ENCODE results near the gene GARIN1A.

Gene GARIN1A

DNA sequence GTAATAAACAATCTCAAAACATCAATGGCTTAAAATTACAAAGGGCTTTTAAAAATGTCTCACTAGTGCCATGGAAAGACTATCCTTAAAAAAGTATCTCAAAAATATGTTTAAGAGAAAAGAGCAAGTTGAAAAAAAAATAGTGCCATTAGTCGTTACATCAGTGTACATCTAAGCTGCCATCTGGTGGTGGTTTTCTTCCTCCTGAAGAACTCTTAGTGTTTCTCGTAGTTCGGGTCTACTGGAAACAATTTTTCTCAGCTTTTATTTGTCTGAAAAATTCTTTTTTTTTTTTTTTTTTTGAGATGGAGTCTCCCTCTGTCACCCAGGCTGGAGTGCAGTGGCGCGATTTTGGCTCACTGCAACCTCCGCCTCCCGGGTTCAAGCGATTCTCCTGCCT, 5.9 kb upstream of the GARIN1A start:
- no peaks in the 10 kb centered on the region for H3K27me3 ChIP-seq (ENCODE audit: insufficient read depth, poor library complexity, severe bottlenecking)
- DNase-seq (ENCODE audit: low spot score) = no peak
- H3K4me3 ChIP-seq (ENCODE audit: severe bottlenecking) = no peak overlapping the region
- H3K4me1 ChIP-seq (ENCODE audit: insufficient read depth, poor library complexity, severe bottlenecking) = no peaks in the 10 kb centered on the region
- no peak for ATAC-seq (ENCODE audit: low read depth)
- no peak overlapping the region for H3K27ac ChIP-seq (ENCODE audit: poor library complexity, severe bottlenecking)
- no peaks in the 10 kb centered on the region for H3K36me3 ChIP-seq (ENCODE audit: low read depth)
- TF ChIP-seq, protein P1, sequence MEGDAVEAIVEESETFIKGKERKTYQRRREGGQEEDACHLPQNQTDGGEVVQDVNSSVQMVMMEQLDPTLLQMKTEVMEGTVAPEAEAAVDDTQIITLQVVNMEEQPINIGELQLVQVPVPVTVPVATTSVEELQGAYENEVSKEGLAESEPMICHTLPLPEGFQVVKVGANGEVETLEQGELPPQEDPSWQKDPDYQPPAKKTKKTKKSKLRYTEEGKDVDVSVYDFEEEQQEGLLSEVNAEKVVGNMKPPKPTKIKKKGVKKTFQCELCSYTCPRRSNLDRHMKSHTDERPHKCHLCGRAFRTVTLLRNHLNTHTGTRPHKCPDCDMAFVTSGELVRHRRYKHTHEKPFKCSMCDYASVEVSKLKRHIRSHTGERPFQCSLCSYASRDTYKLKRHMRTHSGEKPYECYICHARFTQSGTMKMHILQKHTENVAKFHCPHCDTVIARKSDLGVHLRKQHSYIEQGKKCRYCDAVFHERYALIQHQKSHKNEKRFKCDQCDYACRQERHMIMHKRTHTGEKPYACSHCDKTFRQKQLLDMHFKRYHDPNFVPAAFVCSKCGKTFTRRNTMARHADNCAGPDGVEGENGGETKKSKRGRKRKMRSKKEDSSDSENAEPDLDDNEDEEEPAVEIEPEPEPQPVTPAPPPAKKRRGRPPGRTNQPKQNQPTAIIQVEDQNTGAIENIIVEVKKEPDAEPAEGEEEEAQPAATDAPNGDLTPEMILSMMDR (IDR thresholded peaks at IDR 0.05; ENCODE audit: poor library complexity, severe bottlenecking) = peak; percentile 38
- H3K9me3 ChIP-seq (ENCODE audit: severe bottlenecking) = peaks cover 3% of the 10 kb centered on the region

DNA sequence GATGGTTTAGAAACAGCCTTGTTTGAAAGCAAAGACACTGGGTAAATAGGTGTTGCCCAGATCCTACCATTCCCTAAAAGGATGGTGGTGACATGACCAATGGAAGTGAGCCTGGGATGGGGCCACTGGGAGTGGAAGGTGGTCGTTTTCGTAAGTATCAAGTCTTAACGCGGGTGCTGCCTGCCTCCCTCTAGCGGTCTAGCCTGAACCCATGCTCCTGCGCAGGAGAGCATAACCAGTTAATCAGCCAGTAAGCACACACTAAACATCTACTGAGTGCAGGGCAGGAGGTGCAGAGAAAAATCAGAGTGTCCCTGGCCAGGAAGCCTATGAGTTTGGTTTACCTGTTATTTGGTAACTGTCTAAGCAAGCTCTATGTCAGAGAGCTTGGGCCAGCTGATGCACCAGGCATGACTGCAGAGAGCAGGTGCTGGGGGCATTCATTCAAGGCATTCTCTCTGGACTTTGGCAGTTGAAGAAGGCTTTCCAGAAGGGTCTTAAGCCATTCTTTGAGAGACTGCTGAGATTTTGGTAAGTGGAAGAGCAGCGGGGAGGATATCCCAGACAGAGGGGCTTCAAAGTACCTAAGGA, 930 bp downstream of the GARIN1A start:
- Histone ChIP-seq H3K27ac (ENCODE audit: poor library complexity, severe bottlenecking) (no peak overlapping the region), H3K9me3 (ENCODE audit: severe bottlenecking) (no peaks in the 10 kb centered on the region), H3K36me3 (ENCODE audit: low read depth) (no peaks in the 10 kb centered on the region), H3K4me1 (ENCODE audit: insufficient read depth, poor library complexity, severe bottlenecking) (no peaks in the 10 kb centered on the region), H3K4me3 (ENCODE audit: severe bottlenecking) (no peak overlapping the region), H3K27me3 (ENCODE audit: insufficient read depth, poor library complexity, severe bottlenecking) (no peaks in the 10 kb centered on the region)
- TF ChIP-seq, protein P1 (IDR thresholded peaks at IDR 0.05; ENCODE audit: poor library complexity, severe bottlenecking) = peak; percentile 58
- peak; percentile 75 for ATAC-seq (ENCODE audit: low read depth)
- no peak for DNase-seq (ENCODE audit: low spot score)

DNA sequence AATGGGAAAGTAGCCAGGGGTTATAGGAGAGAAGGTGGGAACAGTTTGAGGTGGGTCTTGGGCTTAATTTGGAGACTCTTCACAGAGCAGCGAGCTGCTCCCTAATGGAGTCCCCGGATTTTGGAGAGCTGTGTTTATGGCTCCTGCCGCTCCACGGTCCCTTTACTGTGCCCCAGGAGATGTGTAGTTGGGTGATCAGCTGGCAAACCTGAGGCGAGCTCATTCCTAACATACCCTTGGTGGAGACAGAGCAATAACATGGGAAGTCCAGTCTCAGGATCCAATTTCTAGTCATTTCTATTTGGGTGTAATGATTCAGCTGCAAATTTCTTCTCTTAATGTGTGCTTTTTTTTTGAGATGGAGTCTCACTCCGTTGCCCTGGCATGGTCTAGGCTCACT, 1.5 kb downstream of the GARIN1A start:
- Histone ChIP-seq H3K9me3 (ENCODE audit: severe bottlenecking) (no peaks in the 10 kb centered on the region), H3K27ac (ENCODE audit: poor library complexity, severe bottlenecking) (no peak overlapping the region)
- no peak for DNase-seq (ENCODE audit: low spot score)

GRCh38 chr7:128676665-128677064, 4.6 kb downstream of the GARIN1A start:
- no peak for DNase-seq (ENCODE audit: low spot score)
- no peak for ATAC-seq (ENCODE audit: low read depth)
- Histone ChIP-seq H3K36me3 (ENCODE audit: low read depth) (no peaks in the 10 kb centered on the region), H3K27me3 (ENCODE audit: insufficient read depth, poor library complexity, severe bottlenecking) (no peaks in the 10 kb centered on the region), H3K9me3 (ENCODE audit: severe bottlenecking) (no peaks in the 10 kb centered on the region), H3K4me3 (ENCODE audit: severe bottlenecking) (no peak overlapping the region), H3K27ac (ENCODE audit: poor library complexity, severe bottlenecking) (no peak overlapping the region), H3K4me1 (ENCODE audit: insufficient read depth, poor library complexity, severe bottlenecking) (no peaks in the 10 kb centered on the region)
- TF ChIP-seq, protein P1 (IDR thresholded peaks at IDR 0.05; ENCODE audit: poor library complexity, severe bottlenecking) = no peak

More for the DNA sequence above, 1.5 kb downstream of the GARIN1A start:
- Histone ChIP-seq H3K36me3 (ENCODE audit: low read depth) (no peaks in the 10 kb centered on the region), H3K27me3 (ENCODE audit: insufficient read depth, poor library complexity, severe bottlenecking) (no peaks in the 10 kb centered on the region), H3K4me3 (ENCODE audit: severe bottlenecking) (no peak overlapping the region), H3K4me1 (ENCODE audit: insufficient read depth, poor library complexity, severe bottlenecking) (no peaks in the 10 kb centered on the region)
- peak; percentile 15; the same call in 1 of the 3 replicates for ATAC-seq (ENCODE audit: low read depth)
- TF ChIP-seq, protein P1 (IDR thresholded peaks at IDR 0.05; ENCODE audit: poor library complexity, severe bottlenecking) = no peak

DNA sequence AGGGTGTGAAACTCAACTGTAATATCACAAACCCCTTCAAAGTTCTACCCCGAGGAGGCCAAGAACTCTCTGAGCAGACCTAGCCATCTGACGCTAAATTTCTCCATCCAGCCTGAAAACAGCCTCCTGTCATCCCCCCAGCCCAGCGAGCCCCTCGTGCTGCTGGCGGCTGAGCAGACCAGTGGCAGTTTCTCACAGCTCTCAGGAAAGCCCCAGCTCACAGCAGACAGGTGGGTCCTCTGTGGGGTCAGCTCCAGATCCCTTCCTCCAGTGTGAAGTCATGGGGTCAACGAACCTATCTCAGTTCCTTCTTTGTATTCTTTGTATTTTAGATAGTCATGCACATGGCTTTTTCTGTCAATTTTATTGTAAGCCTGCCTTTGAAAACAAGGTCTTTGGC, 7.8 kb downstream of the GARIN1A start:
- TF ChIP-seq, protein P1 (IDR thresholded peaks at IDR 0.05; ENCODE audit: poor library complexity, severe bottlenecking) = no peak
- Histone ChIP-seq H3K4me1 (ENCODE audit: insufficient read depth, poor library complexity, severe bottlenecking) (no peaks in the 10 kb centered on the region), H3K9me3 (ENCODE audit: severe bottlenecking) (no peaks in the 10 kb centered on the region), H3K27ac (ENCODE audit: poor library complexity, severe bottlenecking) (no peak overlapping the region), H3K4me3 (ENCODE audit: severe bottlenecking) (no peak overlapping the region), H3K27me3 (ENCODE audit: insufficient read depth, poor library complexity, severe bottlenecking) (no peaks in the 10 kb centered on the region), H3K36me3 (ENCODE audit: low read depth) (no peaks in the 10 kb centered on the region)
- DNase-seq (ENCODE audit: low spot score) = no peak
- ATAC-seq (ENCODE audit: low read depth) = no peak

Measured in RWPE2 (cell line).